ENCODE results near the gene CISD1. TPM values are rescaled to one million over a fixed set of nuclear protein-coding genes. Genes with fewer than 3 reads are reported as not detected.

The CISD1 gene
- total and polyA plus RNA-seq, 9 of the 15 experiments (the other 6 are each of a cell fraction or from before 2014, with no cell fraction given) = 35.8 to 342 (median 118) TPM

- TF ChIP-seq ZNF395 (CRISPR knock-in tag; IDR thresholded peaks at IDR 0.05) (no peak), CREB1 (IDR thresholded peaks at IDR 0.05) (no peak), CREB1 (CRISPR knock-in tag; IDR thresholded peaks at IDR 0.05) (no peak), DACH1 (IDR thresholded peaks at IDR 0.05; ENCODE audit: partially characterized antibody) (no peak), ZBTB8A (IDR thresholded peaks at IDR 0.05; ENCODE audit: partially characterized antibody) (no peak), ZBED1 (IDR thresholded peaks at IDR 0.05) (0 out of 2 replicates have a peak, but pooled peaks have one; percentile 37), TCF7L2 (IDR thresholded peaks at IDR 0.05; ENCODE audit: low read depth, low read length) (no peak), ATF6 (CRISPR knock-in tag; IDR thresholded peaks at IDR 0.05) (no peak), TFE3 (CRISPR knock-in tag; IDR thresholded peaks at IDR 0.05) (no peak), CHCHD3 (CRISPR knock-in tag; IDR thresholded peaks at IDR 0.05) (no peak), CHAMP1 (IDR thresholded peaks at IDR 0.05) (no peak), ZNF609 (CRISPR knock-in tag; IDR thresholded peaks at IDR 0.05; ENCODE audit: borderline replicate concordance) (no peak), NR2C1 (IDR thresholded peaks at IDR 0.05) (no peak), NR2C1 (tag; IDR thresholded peaks at IDR 0.05) (no peak)
Observed at GRCh38 chr10:58266826-58267712, 1.9 kb upstream of the CISD1 start (continued).
